Hepatocyte (in vitro differentiated cells): ENCODE measurements around the gene FGF1.

Source experiments
- EZH2 ChIP-seq: fragments of 200-600 bp; sonication (generic); IDR thresholded peaks from 2 replicates; pipeline ENCODE4 v1.6.1; 2016; ENCODE audit warnings: antibody characterized with exemption, mild to moderate bottlenecking, borderline replicate concordance
- EZH2phosphoT487 ChIP-seq: fragments of 200-600 bp; sonication (generic); IDR thresholded peaks from one replicate; pipeline ENCODE4 v1.6.1; 2018; ENCODE audit warnings: antibody characterized with exemption, mild to moderate bottlenecking, low read depth, moderate library complexity; ENCODE audit not compliant: unreplicated experiment, severe bottlenecking
- TF ChIP-seq, protein P1 (sequence below): fragments of 200-600 bp; sonication (generic); IDR thresholded peaks from 2 replicates; pipeline ENCODE4 v1.5.1; 2016; ENCODE audit warnings: antibody characterized with exemption, mild to moderate bottlenecking; ENCODE audit not compliant: poor library complexity

- TF ChIP-seq, protein P1, sequence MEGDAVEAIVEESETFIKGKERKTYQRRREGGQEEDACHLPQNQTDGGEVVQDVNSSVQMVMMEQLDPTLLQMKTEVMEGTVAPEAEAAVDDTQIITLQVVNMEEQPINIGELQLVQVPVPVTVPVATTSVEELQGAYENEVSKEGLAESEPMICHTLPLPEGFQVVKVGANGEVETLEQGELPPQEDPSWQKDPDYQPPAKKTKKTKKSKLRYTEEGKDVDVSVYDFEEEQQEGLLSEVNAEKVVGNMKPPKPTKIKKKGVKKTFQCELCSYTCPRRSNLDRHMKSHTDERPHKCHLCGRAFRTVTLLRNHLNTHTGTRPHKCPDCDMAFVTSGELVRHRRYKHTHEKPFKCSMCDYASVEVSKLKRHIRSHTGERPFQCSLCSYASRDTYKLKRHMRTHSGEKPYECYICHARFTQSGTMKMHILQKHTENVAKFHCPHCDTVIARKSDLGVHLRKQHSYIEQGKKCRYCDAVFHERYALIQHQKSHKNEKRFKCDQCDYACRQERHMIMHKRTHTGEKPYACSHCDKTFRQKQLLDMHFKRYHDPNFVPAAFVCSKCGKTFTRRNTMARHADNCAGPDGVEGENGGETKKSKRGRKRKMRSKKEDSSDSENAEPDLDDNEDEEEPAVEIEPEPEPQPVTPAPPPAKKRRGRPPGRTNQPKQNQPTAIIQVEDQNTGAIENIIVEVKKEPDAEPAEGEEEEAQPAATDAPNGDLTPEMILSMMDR, result no peak
- TF ChIP-seq EZH2 (no peak), EZH2phosphoT487 (no peak)
These were observed 49.8 kb downstream of the FGF1 start for GRCh38 chr5:142636093-142636492.
